HFFc6 (cell line): ENCODE results near the gene SH2D7. TPM values are rescaled to one million over a fixed set of nuclear protein-coding genes. Genes with fewer than 3 reads are reported as not detected.
"Not testable (repeated sequence)": the region's sequence is repeated elsewhere in the genome, so short reads cannot be mapped to it uniquely, and the experiment has no call there.

Source experiments
- DNase-seq: peaks from one replicate; pipeline ENCODE4 v3.0.0-alpha.2; 2018
- H3K27ac Mint-ChIP-seq: 2 replicates; pipeline ENCODE4 v1.8.0; 2020; ENCODE audit warnings: mild to moderate bottlenecking, mixed read lengths
- H3K27me3 Mint-ChIP-seq: 2 replicates; pipeline ENCODE4 v1.8.0; 2021; ENCODE audit warnings: mild to moderate bottlenecking, moderate library complexity, mixed read lengths; ENCODE audit not compliant: insufficient read depth
- H3K36me3 Mint-ChIP-seq: 2 replicates; pipeline ENCODE4 v1.8.0; 2021; ENCODE audit warnings: low read depth, mixed read lengths
- H3K4me1 Mint-ChIP-seq: 2 replicates; pipeline ENCODE4 v1.8.0; 2020; ENCODE audit warnings: low read depth, mixed read lengths
- H3K4me3 Mint-ChIP-seq: 2 replicates; pipeline ENCODE4 v1.8.0; 2020; ENCODE audit warnings: mild to moderate bottlenecking, moderate library complexity, mixed read lengths
- H3K9me3 Mint-ChIP-seq: 2 replicates; pipeline ENCODE4 v1.8.0; 2020; ENCODE audit warnings: mild to moderate bottlenecking, mixed read lengths
- CTCF ChIP-seq: fragments of 200-600 bp; sonication (generic); IDR thresholded peaks from 2 replicates; pipeline ENCODE4 v1.5.0; 2021; ENCODE audit warnings: antibody characterized with exemption, mild to moderate bottlenecking
- total RNA-seq, 6 experiments: library from RNA; stranded (reverse); fragmentation: NEBNext Ultra II Directional; extraction: Animal tissue kit (Norgen Biotek cat#: 25700); gene quantifications; 2 replicates in 1 of 6; 3 replicates in 5 of 6; pipeline ENCODE4 v1.2.3, GENCODE V29; 2021

The SH2D7 gene
- total RNA-seq, 6 experiments from 2014 or later, result not detected

DNA sequence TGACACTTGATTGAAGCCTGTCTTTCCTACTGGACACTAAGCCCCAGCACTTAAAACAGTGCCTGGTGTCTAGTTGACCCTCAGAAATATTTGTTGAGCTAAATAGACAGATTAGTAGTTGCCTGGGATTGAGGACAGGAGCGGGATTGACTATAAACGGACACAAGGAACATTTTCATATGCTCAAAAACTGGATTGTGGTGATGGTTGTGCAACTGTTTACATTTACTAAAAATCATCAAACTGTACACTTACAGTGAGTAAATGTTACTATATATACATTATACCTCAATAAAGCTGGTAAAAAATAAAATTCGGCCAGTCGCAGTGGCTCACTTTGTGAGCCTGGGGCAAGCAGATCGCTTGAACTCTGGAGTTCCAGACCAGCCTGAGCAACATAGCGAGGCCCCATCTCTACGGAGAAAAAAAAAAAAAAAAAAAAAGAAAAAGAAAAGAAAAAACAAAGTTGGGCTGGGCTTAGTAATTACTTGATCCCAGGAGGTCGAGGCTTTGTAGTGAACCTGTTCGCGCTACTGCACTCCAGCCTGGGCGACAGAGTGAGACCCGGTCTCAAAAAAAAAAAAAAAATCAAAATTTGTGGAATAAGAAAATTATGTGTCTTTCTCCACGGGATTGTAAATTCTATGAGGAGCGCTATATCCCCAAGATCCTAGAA is 56.2 kb downstream of the SH2D7 start:
- no peak for TF ChIP-seq CTCF
- Mint-ChIP-seq H3K4me1 (peaks cover 49% of the 10 kb centered on the region), H3K27me3 (no peaks in the 10 kb centered on the region; the same call in none of the 2 replicates), H3K9me3 (no peaks in the 10 kb centered on the region), H3K36me3 (0 out of 2 replicates have a peak, but pooled peaks cover 10% of the 10 kb centered on the region), H3K4me3 (peak overlapping the region; percentile 95), H3K27ac (peak overlapping the region; percentile 92)
- DNase-seq, result no peak

DNA sequence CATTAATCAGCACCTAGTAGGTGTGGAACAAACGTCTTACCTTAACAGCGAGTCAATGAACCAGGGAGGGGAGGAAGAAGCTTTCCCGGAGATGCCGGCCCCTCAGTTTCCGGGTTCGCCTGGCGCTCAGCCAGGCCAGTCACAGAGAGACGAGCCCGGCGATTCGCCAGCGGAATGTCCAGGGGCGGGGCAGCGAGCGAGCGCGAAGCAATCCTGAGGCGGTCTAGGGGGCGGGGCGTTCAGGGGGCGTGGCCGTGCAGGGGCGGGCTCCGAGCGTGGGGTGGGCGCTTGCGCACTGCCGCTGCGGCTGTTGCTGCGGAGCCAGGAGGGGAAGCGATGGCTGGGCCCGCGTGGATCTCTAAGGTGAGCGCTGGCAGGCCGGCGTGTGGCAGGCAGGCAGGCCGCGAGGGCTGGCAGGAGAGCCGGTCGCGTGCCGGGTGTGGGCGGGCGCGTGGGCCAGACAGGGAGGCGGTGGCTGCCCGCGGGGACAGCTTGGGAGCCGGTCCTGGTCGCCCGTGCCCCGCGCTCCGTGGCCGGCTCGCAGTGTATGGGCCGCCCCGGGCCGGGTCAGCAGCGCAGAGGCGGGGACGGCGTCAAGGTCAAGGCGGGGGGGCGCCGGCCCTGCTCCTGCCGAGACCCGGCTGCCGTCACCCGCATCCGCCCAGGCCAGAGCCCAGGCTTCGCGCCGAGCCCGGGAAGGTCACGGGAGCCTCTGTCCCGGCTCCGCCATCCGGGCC is 56.9 kb downstream of the SH2D7 start, which contains the start of gene IDH3A:
Gene IDH3A (plus strand): TSS at position 295 of the 737 bp plus-strand sequence. CDS start 42 bp downstream, at position 337.
- Mint-ChIP-seq H3K9me3 (no peaks in the 10 kb centered on the region), H3K27ac (peak within 1 kb of the TSS; percentile 92), H3K4me3 (peak within 1 kb of the TSS; percentile 95), H3K36me3 (0 out of 2 replicates have a peak, but pooled peaks cover 10% of the 10 kb centered on the region), H3K4me1 (peaks cover 51% of the 10 kb centered on the region), H3K27me3 (no peaks in the 10 kb centered on the region; the same call in none of the 2 replicates)
- no peak for TF ChIP-seq CTCF
- peak; percentile 94 for DNase-seq

DNA sequence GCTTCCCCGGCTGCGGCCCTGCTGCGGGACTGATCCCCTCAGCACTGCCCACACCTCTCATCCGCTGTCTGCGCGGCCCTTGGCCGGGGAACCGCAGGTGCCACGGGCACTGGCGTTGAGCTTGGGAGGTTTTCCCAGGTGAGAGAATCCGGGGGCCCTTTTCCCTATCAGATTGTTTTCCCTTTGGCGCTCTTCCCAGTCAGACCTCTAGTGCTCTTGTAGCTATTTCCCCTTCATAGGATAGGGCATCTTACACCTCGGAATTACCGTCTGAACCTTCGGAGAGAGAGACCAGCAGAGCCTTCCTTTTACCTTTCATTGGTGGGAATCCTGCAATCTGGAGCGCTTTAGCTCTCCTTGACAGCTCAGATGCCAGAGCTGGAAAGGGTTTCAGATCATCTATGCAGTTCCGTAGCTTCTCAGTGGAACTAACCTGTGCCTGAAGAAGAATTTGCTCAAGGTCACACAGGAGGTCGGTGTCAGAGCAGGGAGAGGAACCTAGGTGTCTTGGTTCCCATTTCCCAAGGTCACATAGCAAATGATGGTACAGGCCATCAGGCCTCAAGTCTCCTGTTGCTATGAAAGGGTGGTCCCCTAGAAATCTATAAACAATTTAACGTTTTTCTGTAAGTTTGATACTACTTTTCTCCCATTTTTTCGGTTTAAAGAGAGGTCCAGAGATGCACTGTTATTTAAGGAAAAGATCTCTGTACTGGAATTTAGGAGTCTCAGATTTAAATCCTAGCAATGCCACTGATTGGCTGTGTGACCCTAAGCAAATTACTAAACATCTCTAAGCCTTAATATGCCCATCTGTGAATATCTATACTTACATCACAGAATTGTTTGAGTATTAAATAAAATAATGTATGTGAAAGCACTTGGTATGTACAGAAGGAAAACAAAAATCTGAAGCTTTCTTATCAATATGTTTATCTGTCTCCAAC is 57.7 kb downstream of the SH2D7 start:
- H3K27ac Mint-ChIP-seq, result peak overlapping the region; percentile 82

DNA sequence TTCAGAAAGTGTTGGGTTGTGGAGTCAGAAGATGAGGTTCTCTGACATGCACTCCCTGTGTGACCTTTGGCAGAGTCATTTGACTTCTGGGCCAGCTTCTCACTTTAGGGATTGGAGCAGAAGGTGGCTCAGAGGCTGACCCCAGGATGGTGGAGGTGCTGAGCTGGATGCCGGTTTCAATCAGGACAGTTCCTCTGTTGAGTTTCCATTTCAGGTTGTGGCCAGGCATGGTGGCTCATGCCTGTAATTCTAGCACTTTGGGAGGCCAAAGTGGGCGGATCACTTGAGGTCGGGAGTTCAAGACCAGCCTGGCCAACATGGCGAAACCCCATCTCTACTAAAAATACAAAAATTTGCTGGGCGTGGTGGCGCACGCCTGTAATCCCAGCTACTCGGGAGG is 58.7 kb downstream of the SH2D7 start:
- 0 out of 2 replicates have a peak, but pooled peaks cover 10% of the 10 kb centered on the region for H3K36me3 Mint-ChIP-seq
- not testable (repeated sequence) for H3K9me3 Mint-ChIP-seq

More for the DNA sequence above, 57.7 kb downstream of the SH2D7 start:
- no peak for TF ChIP-seq CTCF
- Mint-ChIP-seq H3K4me3 (peak overlapping the region; percentile 93), H3K4me1 (peaks cover 52% of the 10 kb centered on the region), H3K36me3 (0 out of 2 replicates have a peak, but pooled peaks cover 10% of the 10 kb centered on the region), H3K27me3 (no peaks in the 10 kb centered on the region; the same call in none of the 2 replicates), H3K9me3 (no peaks in the 10 kb centered on the region)
- no peak for DNase-seq

More for the DNA sequence above, 58.7 kb downstream of the SH2D7 start:
- H3K4me3 Mint-ChIP-seq, H3K27ac Mint-ChIP-seq, H3K27me3 Mint-ChIP-seq, DNase-seq: not testable (repeated sequence)
- H3K4me1 Mint-ChIP-seq, result peaks cover 62% of the 10 kb centered on the region

Other genes starting within 250 kb of the SH2D7 start
- 10 to 100 TPM; 34.1 to 42.5 (median 38.0) TPM for gene TBC1D2B, start 14.8 kb upstream of the SH2D7 start, total RNA-seq
- 1 to 10 TPM; 1.3 to 1.8 (median 1.4) TPM for gene CIB2, start 38.9 kb downstream of the SH2D7 start, total RNA-seq
- gene IDH3A, start 56.8 kb downstream of the SH2D7 start, total RNA-seq, result 10 to 100 TPM; 67.3 to 82.1 (median 78.3) TPM
- gene ACSBG1, start 142.0 kb downstream of the SH2D7 start, total RNA-seq, result not detected
- gene DNAJA4, start 172.0 kb downstream of the SH2D7 start, total RNA-seq, result under 1 TPM in 5 of 6 experiments, not detected in 1; 0.14 to 0.38 (median 0.17) TPM
- 10 to 100 TPM; 43.9 to 48.1 (median 47.0) TPM for gene SKIC8, start 207.0 kb downstream of the SH2D7 start, total RNA-seq
- not detected for gene CRABP1, start 247.8 kb downstream of the SH2D7 start, total RNA-seq